ENCODE results near the gene ERI3. TPM values are rescaled to one million over a fixed set of nuclear protein-coding genes. Genes with fewer than 3 reads are reported as not detected.
A peak's percentile ranks its signal among the peaks of the same experiment; 100 is the strongest.

ERI3 gene
- total and polyA plus RNA-seq, 7 donors = 50.4 to 96.8 (median 59.5) TPM

- WGBS, 3 donors = 94 to 98% (median 95%) methylated on average over 2 of the region's 2 CpGs
- Histone ChIP-seq H3K36me3 (ENCODE audit: insufficient read depth in 1 of 2, low read depth in 1 of 2) (peaks cover 0 to 12% of the 10 kb centered on the region in 2 donors), H3K4me1 (peaks cover 10% of the 10 kb centered on the region), H3K27me3 (ENCODE audit: insufficient read depth in 3 of 3, low read length in 2 of 3) (no peaks in the 10 kb centered on the region), H3K4me3 (no peak overlapping the region), H3K9me3 (no peaks in the 10 kb centered on the region), H3K27ac (no peak overlapping the region)
- TF ChIP-seq, protein P1, sequence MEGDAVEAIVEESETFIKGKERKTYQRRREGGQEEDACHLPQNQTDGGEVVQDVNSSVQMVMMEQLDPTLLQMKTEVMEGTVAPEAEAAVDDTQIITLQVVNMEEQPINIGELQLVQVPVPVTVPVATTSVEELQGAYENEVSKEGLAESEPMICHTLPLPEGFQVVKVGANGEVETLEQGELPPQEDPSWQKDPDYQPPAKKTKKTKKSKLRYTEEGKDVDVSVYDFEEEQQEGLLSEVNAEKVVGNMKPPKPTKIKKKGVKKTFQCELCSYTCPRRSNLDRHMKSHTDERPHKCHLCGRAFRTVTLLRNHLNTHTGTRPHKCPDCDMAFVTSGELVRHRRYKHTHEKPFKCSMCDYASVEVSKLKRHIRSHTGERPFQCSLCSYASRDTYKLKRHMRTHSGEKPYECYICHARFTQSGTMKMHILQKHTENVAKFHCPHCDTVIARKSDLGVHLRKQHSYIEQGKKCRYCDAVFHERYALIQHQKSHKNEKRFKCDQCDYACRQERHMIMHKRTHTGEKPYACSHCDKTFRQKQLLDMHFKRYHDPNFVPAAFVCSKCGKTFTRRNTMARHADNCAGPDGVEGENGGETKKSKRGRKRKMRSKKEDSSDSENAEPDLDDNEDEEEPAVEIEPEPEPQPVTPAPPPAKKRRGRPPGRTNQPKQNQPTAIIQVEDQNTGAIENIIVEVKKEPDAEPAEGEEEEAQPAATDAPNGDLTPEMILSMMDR (IDR thresholded peaks at IDR 0.05) = no peak
- intact Hi-C loops (cut with DNase I) = no loop called here
- ATAC-seq = no peak
- no peak for DNase-seq
These were observed 78.2 kb downstream of the ERI3 start for GRCh38 chr1:44276901-44277300.

- Histone ChIP-seq H3K27me3 (ENCODE audit: insufficient read depth in 3 of 3, low read length in 2 of 3) (no peaks in the 10 kb centered on the region), H3K27ac (no peak overlapping the region), H3K4me1 (peaks cover 10% of the 10 kb centered on the region), H3K4me3 (no peak overlapping the region), H3K36me3 (ENCODE audit: insufficient read depth in 1 of 2, low read depth in 1 of 2) (peaks cover 0 to 12% of the 10 kb centered on the region in 2 donors), H3K9me3 (no peaks in the 10 kb centered on the region)
- TF ChIP-seq, protein P1 (IDR thresholded peaks at IDR 0.05) = no peak
- ATAC-seq (peak in 1 of 4 donors; percentile 44), DNase-seq (no peak)
- intact Hi-C loops (cut with DNase I) = no loop called here
- WGBS, 3 donors = 9 to 26% (median 10%) methylated on average over 3 of the region's 3 CpGs
These were observed 79.1 kb downstream of the ERI3 start for GRCh38 chr1:44275991-44276405.

- no peak overlapping the region for H3K27ac ChIP-seq
- intact Hi-C loops (cut with DNase I) = no loop called here
- no peak for DNase-seq
- H3K27me3 ChIP-seq (ENCODE audit: insufficient read depth in 3 of 3, low read length in 2 of 3) = no peaks in the 10 kb centered on the region
- H3K4me3 ChIP-seq = no peak overlapping the region
- WGBS, 3 donors = 57 to 69% (median 64%) methylated on average over 6 of the region's 6 CpGs
- TF ChIP-seq, protein P1 (IDR thresholded peaks at IDR 0.05) = no peak
- no peaks in the 10 kb centered on the region for H3K9me3 ChIP-seq
- H3K4me1 ChIP-seq = peaks cover 10% of the 10 kb centered on the region
- H3K36me3 ChIP-seq (ENCODE audit: insufficient read depth in 1 of 2, low read depth in 1 of 2) = peaks cover 0 to 12% of the 10 kb centered on the region in 2 donors
- no peak for ATAC-seq
These were observed 79.6 kb downstream of the ERI3 start for GRCh38 chr1:44275296-44275962.

- intact Hi-C loops (cut with DNase I) = no loop called here
- 95 to 99% (median 98%) methylated on average over 6 of the region's 6 CpGs for WGBS, 3 donors
These were observed 81.3 kb downstream of the ERI3 start for GRCh38 chr1:44273560-44274350.

More at GRCh38 chr1:44273560-44274350, 81.3 kb downstream of the ERI3 start:
- H3K27ac ChIP-seq = no peak overlapping the region
- H3K9me3 ChIP-seq = no peaks in the 10 kb centered on the region
- peaks cover 10% of the 10 kb centered on the region for H3K4me1 ChIP-seq
- H3K27me3 ChIP-seq (ENCODE audit: insufficient read depth in 3 of 3, low read length in 2 of 3) = no peaks in the 10 kb centered on the region
- H3K4me3 ChIP-seq = no peak overlapping the region
- TF ChIP-seq, protein P1 (IDR thresholded peaks at IDR 0.05) = no peak
- no peak for DNase-seq
- peaks cover 0 to 8% of the 10 kb centered on the region in 2 donors for H3K36me3 ChIP-seq (ENCODE audit: insufficient read depth in 1 of 2, low read depth in 1 of 2)
- ATAC-seq = no peak

Measured in psoas muscle (tissue), 8 donors.